HCT116 (cell line): Measurements from ENCODE around the gene SLC25A48. TPM values are rescaled to one million over a fixed set of nuclear protein-coding genes. Genes with fewer than 3 reads are reported as not detected.

Experiments
- ATAC-seq: fragments of 200-7000 bp; cut with Tn5 transposase; 2 replicates; pipeline ENCODE4 v1.9.1; 2020; ENCODE audit warnings: mild to moderate bottlenecking, moderate library complexity
- BruUV-seq: library from RNA; stranded (reverse); fragments of 400-500 nt; replicated peaks from 2 replicates; lab custom pipeline; 2021; lab: Mats Ljungman, UMichigan
- CTCF ChIA-PET: fragments of 300-600 bp; sonication (Branson Sonifier 250); formaldehyde crosslinking; loops from one replicate; lab custom pipeline; 2021; ENCODE audit warnings: antibody characterized with exemption; lab: Charles Lee
- POLR2A ChIA-PET: fragments of 300-600, 350-600 bp; sonication (Branson Sonifier 250); formaldehyde crosslinking; loops from one replicate; lab custom pipeline; 2021; ENCODE audit warnings: antibody characterized with exemption; lab: Charles Lee
- RAD21 ChIA-PET, 2 experiments: fragments of 300-600 bp; sonication (Branson Sonifier 250); formaldehyde crosslinking; loops; one replicate each; lab custom pipeline; 2023; ENCODE audit warnings: low total read pairs in 2 of 2; ENCODE audit not compliant: uncharacterized antibody in 2 of 2, unreplicated experiment in 2 of 2, low non-redundant PET in 1 of 2; lab: Charles Lee
- DNase-seq: peaks from one replicate; pipeline ENCODE4 v3.0.0-alpha.2; 2010; ENCODE audit warnings: low read depth, low spot score
- H2AFZ ChIP-seq: fragments of 200-600 bp; shearing (Covaris generic), sonication (generic); 2 replicates; pipeline ENCODE4 v1.6.1; 2017; ENCODE audit warnings: low read depth, mixed run types, mixed read lengths, antibody characterized with exemption, low read length; ENCODE audit not compliant: poor library complexity, severe bottlenecking
- H3K27ac ChIP-seq: 2 replicates; pipeline ENCODE4 v1.5.1; 2012; ENCODE audit warnings: low read depth, low read length
- H3K27me3 ChIP-seq: fragments of 200-600 bp; sonication (generic); 2 replicates; pipeline ENCODE4 v1.6.1; 2016; ENCODE audit warnings: mixed run types, low read length, mixed read lengths; ENCODE audit not compliant: insufficient read depth
- H3K36me3 ChIP-seq, 2 experiments: fragments of 200-500 bp in 1 of 2; fragments of 200-600 bp in 1 of 2; sonication (Bioruptor generic) in 1 of 2; sonication (generic) in 1 of 2; 2 replicates each; pipeline versions ENCODE4 v1.5.1 to v1.6.1; 2014 to 2016; ENCODE audit warnings: low read length in 2 of 2, inconsistent platforms in 1 of 2, mixed read lengths in 1 of 2, mixed run types in 1 of 2; ENCODE audit not compliant: insufficient read depth in 2 of 2, control insufficient read depth in 1 of 2
- H3K4me1 ChIP-seq, 2 experiments: fragments of 200-600 bp in 1 of 2; sonication (generic) in 1 of 2; 2 replicates each; pipeline versions ENCODE4 v1.5.1 to v1.6.1; 2012 to 2017; ENCODE audit warnings: low read length in 2 of 2, inconsistent platforms in 1 of 2, mild to moderate bottlenecking in 1 of 2, mixed read lengths in 1 of 2, mixed run types in 1 of 2, moderate library complexity in 1 of 2; ENCODE audit not compliant: insufficient read depth in 2 of 2, control insufficient read depth in 1 of 2
- H3K4me2 ChIP-seq: fragments of 200-600 bp; sonication (generic); 2 replicates; pipeline ENCODE4 v1.6.1; 2017; ENCODE audit warnings: mixed run types, low read length, mixed read lengths
- H3K4me3 ChIP-seq, 2 experiments: fragments of 200-600 bp in 1 of 2; sonication (generic) in 1 of 2; replicated peaks in 1 of 2; 2 replicates each; pipeline ENCODE4 v1.5.1; 2011 to 2016; ENCODE audit warnings: low read length in 2 of 2, control low read depth in 1 of 2, low read depth in 1 of 2, mild to moderate bottlenecking in 1 of 2, mixed read lengths in 1 of 2, mixed run types in 1 of 2
- H3K79me2 ChIP-seq: fragments of 200-600 bp; sonication (generic); 2 replicates; pipeline ENCODE4 v1.6.1; 2017; ENCODE audit warnings: mild to moderate bottlenecking, mixed run types, low read length, moderate library complexity, mixed read lengths; ENCODE audit not compliant: insufficient read depth
- H3K9ac ChIP-seq: fragments of 200-600 bp; sonication (generic); 2 replicates; pipeline ENCODE4 v1.6.1; 2016; ENCODE audit warnings: low read length, mixed read lengths
- H3K9me2 ChIP-seq: fragments of 200-600 bp; sonication (generic), shearing (Covaris generic); 2 replicates; pipeline ENCODE4 v1.6.1; 2017; ENCODE audit warnings: mixed run types, mild to moderate bottlenecking, moderate library complexity; ENCODE audit not compliant: insufficient read depth
- H3K9me3 ChIP-seq, 2 experiments: fragments of 200-500 bp in 1 of 2; fragments of 200-600 bp in 1 of 2; sonication (Bioruptor generic) in 1 of 2; sonication (generic) in 1 of 2; 2 replicates each; pipeline ENCODE4 v1.6.1; 2014 to 2017; ENCODE audit warnings: low read length in 2 of 2, mixed read lengths in 2 of 2, inconsistent platforms in 1 of 2, low read depth in 1 of 2, mild to moderate bottlenecking in 1 of 2, mixed run types in 1 of 2, moderate library complexity in 1 of 2; ENCODE audit not compliant: control insufficient read depth in 1 of 2, insufficient read depth in 1 of 2
- H4K20me1 ChIP-seq: fragments of 200-600 bp; sonication (generic), shearing (Covaris generic); 2 replicates; pipeline ENCODE4 v1.6.1; 2017; ENCODE audit warnings: mixed run types, mild to moderate bottlenecking, moderate library complexity; ENCODE audit not compliant: insufficient read depth
- CTCF ChIP-seq, 3 experiments: fragments of 200-600 bp in 1 of 3; sonication (generic) in 1 of 3; IDR thresholded peaks in 2 of 3; conservative IDR thresholded peaks in 1 of 3; 2 replicates each; pipeline ENCODE4 v1.5.1; 2012 to 2017; ENCODE audit warnings: low read depth in 2 of 3, low read length in 2 of 3, antibody characterized with exemption in 1 of 3, borderline replicate concordance in 1 of 3, control low read depth in 1 of 3, mild to moderate bottlenecking in 1 of 3, mixed read lengths in 1 of 3, mixed run types in 1 of 3, moderate library complexity in 1 of 3; ENCODE audit not compliant: insufficient read depth in 1 of 3
- EGR1 ChIP-seq: IDR thresholded peaks from 2 replicates; pipeline ENCODE4 v1.6.1; 2012; ENCODE audit warnings: low read depth
- ELF1 ChIP-seq: IDR thresholded peaks from 2 replicates; pipeline ENCODE4 v1.6.1; 2012; ENCODE audit warnings: low read depth, borderline replicate concordance
- EZH2 ChIP-seq: fragments of 200-600 bp; sonication (generic); IDR thresholded peaks from 2 replicates; pipeline ENCODE4 v1.6.1; 2017; ENCODE audit warnings: antibody characterized with exemption, mixed run types
- EZH2phosphoT487 ChIP-seq: fragments of 200-600 bp; IDR thresholded peaks from 2 replicates; pipeline ENCODE4 v1.6.1; 2018; ENCODE audit warnings: antibody characterized with exemption, borderline replicate concordance
- JUND ChIP-seq: IDR thresholded peaks from 2 replicates; pipeline ENCODE4 v1.6.1; 2012
- POLR2A ChIP-seq: IDR thresholded peaks from 2 replicates; pipeline ENCODE4 v1.7.0; 2011; ENCODE audit warnings: borderline replicate concordance; ENCODE audit not compliant: insufficient read depth, insufficient read length; ENCODE audit errors: extremely low read depth
- POLR2AphosphoS5 ChIP-seq: IDR thresholded peaks from 2 replicates; pipeline ENCODE4 v1.6.1; 2011; ENCODE audit warnings: mild to moderate bottlenecking, low read depth, low read length, moderate library complexity
- RAD21 ChIP-seq: IDR thresholded peaks from 2 replicates; pipeline ENCODE4 v1.6.1; 2012; ENCODE audit warnings: low read depth, mild to moderate bottlenecking
- REST ChIP-seq: IDR thresholded peaks from 2 replicates; pipeline ENCODE4 v1.6.1; 2012; ENCODE audit warnings: low read depth
- SIN3A ChIP-seq: IDR thresholded peaks from 2 replicates; pipeline ENCODE4 v1.6.1; 2012; ENCODE audit warnings: low read depth
- SP1 ChIP-seq: IDR thresholded peaks from 2 replicates; pipeline ENCODE4 v1.6.1; 2012; ENCODE audit warnings: low read depth
- SRF ChIP-seq: IDR thresholded peaks from 2 replicates; pipeline ENCODE4 v1.6.1; 2012; ENCODE audit warnings: low read depth
- TCF7L2 ChIP-seq: IDR thresholded peaks from 2 replicates; pipeline ENCODE4 v1.7.0; 2011; ENCODE audit warnings: borderline replicate concordance, inconsistent platforms; ENCODE audit not compliant: insufficient read depth, insufficient read length; ENCODE audit errors: extremely low read depth
- YY1 ChIP-seq: IDR thresholded peaks from 2 replicates; pipeline ENCODE4 v1.6.1; 2011; ENCODE audit warnings: low read length, low read depth, moderate library complexity, mild to moderate bottlenecking; ENCODE audit not compliant: insufficient replicate concordance; ENCODE audit errors: extremely low read depth
- ZFX ChIP-seq: fragments of 450-650 bp; IDR thresholded peaks from 2 replicates; pipeline ENCODE4 v1.6.1; 2017
- ZNF274 ChIP-seq: fragments of 200-500 bp; sonication (Bioruptor generic); IDR thresholded peaks from 2 replicates; pipeline ENCODE4 v1.6.1; 2014; ENCODE audit warnings: mild to moderate bottlenecking, low read depth, low read length, inconsistent platforms
- intact Hi-C: fragments of 100-400 bp; cut with micrococcal nuclease; formaldehyde crosslinking; loops from 2 replicates; pipeline ENCODE4 v1.10.0; 2022
- total RNA-seq: library from RNA; stranded (reverse); gene quantifications from one replicate; pipeline ENCODE4 v1.2.1, GENCODE V29; 2021; ENCODE audit not compliant: unreplicated experiment

Gene SLC25A48
- total RNA-seq, 1 experiment from 2014 or later = 2.8 TPM

- TF ChIP-seq ELF1 (no peak), SIN3A (no peak), EZH2 (no peak), ZFX (no peak), REST (no peak), TCF7L2 (no peak)
Measured at GRCh38 chr5:135869935-135870334, 35.5 kb downstream of the SLC25A48 start (continued).

GRCh38 chr5:135871268-135871915, 36.9 kb downstream of the SLC25A48 start:
- ATAC-seq = no peak
- Histone ChIP-seq H3K9me2 (no peaks in the 10 kb centered on the region), H3K9ac (no peak overlapping the region), H3K4me3 (no peak overlapping the region), H4K20me1 (no peaks in the 10 kb centered on the region), H3K27ac (no peak overlapping the region), H3K27me3 (no peaks in the 10 kb centered on the region), H2AFZ (no peak overlapping the region), H3K36me3 (no peaks in the 10 kb centered on the region), H3K79me2 (no peaks in the 10 kb centered on the region), H3K4me1 (no peaks in the 10 kb centered on the region), H3K9me3 (no peaks in the 10 kb centered on the region), H3K4me2 (no peak overlapping the region)
- BruUV-seq = no TSS peak
- CTCF ChIA-PET = no interaction called here
- RAD21 ChIA-PET = no interaction called here
- intact Hi-C loops = no loop called here
- no peak for DNase-seq
- POLR2A ChIA-PET = no interaction called here
- no peak for TF ChIP-seq CTCF (IDR thresholded peaks at IDR 0.05 in 2 of 3, conservative IDR thresholded peaks at IDR 0.05 in 1 of 3; ENCODE audit: borderline replicate concordance in 1 of 3, insufficient read depth in 1 of 3, low read depth in 2 of 3, low read length in 2 of 3)
- TF ChIP-seq YY1 = no peak
- TF ChIP-seq JUND = no peak
- no peak for TF ChIP-seq SRF
- TF ChIP-seq SIN3A = no peak
- no peak for TF ChIP-seq POLR2A
- TF ChIP-seq REST = no peak
- TF ChIP-seq SP1 = no peak
- no peak for TF ChIP-seq ZNF274
- TF ChIP-seq POLR2AphosphoS5 = no peak
- TF ChIP-seq EGR1 = no peak
- no peak for TF ChIP-seq EZH2phosphoT487
- no peak for TF ChIP-seq RAD21
- no peak for TF ChIP-seq EZH2
